CD4-positive, alpha-beta T cell treated with Interleukin-15 for 4 hours (primary cell): ENCODE data around the gene C16orf89.
A peak's percentile ranks its signal among the peaks of the same experiment; 100 is the strongest.
"Not testable (repeated sequence)": the region's sequence is repeated elsewhere in the genome, so short reads cannot be mapped to it uniquely, and the experiment has no call there.

Source experiments
- DNase-seq: peaks from one replicate; pipeline ENCODE4 v3.0.0-alpha.2; 2020; ENCODE audit warnings: low spot score

The C16orf89 gene

DNA sequence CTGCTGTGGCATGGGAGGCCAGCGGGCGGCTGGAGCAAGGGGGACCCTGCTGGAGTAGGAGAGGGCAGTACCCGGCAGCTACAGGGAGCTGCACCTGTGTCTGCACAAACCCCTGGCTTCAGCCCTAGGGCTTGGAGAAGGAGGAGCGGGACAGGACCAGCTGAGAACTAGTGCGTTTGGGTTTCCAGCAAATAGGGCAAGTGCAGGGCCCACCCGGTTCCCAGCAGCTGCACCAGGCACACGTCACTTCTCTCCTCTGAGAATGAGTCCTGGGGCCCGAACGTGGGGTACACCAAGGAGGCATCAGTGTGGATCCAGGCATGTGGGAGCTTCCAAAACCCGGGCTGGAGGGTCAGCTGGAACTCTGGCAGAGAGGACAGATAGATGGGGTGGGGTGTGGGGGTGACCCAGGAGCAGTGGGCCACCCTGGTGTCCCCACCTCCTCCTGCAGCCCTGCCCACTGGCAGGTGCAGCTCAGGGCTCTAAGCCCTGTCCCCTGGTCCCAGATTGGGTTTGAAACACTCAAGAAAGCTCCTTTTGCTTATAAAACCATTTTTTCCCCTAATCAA lies 5.6 kb downstream of the C16orf89 start:
- no peak for DNase-seq

DNA sequence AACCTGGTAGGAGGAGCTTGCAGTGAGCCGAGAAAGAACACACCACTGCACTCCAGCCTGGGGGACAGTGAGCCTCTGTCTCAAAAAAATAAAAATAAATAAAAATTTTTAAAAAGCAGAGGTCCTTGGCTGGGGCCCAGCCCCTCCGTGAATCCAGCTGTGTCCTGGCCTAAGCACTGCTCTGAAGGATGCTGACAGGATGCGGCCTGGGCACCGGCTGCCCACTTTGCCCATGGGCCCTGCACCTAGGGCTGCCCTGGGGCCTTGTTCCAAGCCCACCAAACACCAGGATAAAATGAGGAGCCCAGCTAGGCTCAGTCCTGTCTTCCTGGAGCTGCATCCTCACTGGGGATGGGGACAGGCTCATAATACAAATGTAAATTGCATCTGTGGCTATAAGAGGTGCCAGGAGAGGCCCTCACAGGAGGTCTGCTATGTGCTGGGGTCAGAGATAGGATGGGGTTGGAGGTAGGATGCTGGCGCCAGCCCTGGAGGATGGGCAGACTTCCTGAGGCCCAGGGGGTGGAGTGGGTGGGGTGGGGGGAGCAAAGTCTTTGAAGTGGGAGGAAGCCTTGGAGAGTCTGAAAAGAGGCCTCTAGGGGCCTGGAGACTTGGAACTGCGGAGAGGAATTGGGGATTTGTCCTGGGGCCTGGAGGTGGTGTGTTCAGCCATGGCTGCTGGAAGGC lies 6.2 kb downstream of the C16orf89 start:
- DNase-seq, result no peak

DNA sequence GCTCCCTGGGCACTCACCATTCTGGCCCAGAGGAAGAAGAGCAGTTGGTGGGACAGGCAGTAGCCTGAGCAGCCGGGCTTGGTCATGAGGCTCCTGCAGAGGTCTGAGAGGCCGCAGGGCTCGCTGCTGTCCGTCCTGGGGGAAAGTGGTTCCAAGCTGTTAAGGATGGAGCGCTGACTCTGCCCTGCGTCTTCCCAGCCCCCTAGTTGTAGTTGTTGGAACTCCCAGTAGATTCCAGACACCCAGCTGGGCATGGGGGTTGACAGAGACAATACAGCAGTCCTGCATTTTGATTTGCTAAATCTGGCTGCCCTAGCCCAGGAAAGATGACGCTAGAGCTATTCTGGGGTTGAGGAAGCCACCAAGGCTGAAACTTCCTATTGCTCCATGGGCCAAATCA lies 7.3 kb downstream of the C16orf89 start:
- DNase-seq, result no peak

DNA sequence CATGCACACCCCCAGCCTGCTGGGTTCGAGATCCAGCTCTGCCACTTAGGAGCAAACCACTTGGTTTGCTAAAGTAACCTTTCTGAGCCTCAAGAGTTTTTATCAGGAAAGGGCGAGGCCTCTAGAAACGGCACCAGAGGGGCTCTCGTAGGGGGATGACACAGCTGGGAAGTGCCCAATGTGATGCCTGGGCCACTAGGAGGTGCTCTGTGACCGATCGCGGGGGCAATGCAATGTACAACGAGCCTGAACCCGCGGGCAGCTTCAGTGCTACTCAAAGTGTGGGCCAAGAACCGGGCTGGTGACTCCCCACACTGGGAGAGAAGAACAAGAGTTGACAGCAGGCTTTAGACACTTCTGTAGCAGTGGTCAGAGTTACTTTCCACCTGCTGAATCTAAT lies 9.4 kb downstream of the C16orf89 start:
- DNase-seq, result peak; percentile 36

DNA sequence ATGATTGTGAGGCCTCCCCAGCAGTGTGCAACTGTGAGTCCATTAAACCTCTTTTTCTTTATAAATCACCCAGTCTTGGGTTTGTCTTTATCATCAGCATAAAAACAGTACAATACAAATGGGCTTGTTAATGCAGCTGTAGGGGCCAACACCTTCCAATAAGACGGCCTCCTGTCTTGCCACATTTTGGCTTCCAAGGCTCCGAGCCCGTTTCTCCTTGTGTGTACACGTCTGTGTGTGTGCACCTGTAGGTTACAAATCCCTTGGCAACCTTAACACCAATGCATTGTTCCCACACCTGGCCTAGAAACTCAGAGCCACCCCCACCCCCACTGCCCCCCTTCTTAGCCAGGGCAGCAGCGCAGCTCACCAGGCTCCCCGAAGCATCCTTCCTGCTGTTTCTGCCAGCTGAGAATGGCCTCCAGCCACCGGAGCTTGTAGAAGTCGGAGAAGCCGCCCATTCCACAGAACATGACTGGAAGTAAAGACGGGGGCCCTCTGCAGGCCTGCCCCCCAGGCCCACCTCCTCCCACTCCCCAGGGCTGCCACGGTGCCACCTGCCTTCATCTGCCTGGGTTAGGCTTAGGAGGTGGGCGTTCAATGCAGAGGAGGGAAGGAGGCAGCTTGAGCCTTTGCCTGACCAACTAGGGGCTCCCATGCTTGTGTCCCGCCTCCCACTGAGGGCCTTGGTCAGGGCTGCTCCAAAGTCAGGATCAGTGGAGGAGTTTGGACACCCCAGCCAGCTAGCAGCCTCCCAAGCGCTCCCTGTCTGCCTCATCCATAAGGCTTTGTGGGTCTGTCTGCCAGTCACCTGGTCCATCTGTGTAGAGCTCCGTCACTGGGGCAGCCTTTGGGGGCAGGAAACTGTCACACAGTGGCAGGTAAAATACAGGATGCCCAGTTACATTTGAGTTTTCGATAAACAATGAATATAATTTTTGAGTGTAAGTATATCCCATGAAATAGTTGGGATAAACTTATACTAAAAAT lies 10.6 kb downstream of the C16orf89 start:
- DNase-seq, result no peak

DNA sequence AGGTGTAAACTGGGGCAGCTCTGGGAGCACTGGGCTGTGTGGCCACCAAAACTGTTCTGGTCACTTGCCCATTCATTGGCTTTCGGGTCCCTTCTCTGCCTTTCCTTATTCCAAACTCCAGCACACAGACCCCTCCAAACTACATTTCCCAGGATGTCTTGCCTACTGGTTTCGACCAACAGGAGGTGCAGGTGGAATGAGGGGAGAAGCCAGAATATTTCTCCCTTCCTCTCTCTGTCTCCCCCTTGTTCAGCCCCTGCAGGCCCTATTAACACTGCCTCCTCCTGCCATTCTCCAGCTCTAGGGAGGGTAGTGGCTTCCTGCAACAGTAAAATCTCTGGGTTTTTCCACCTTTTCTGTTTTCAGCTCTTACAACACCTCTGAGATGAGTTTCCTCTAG lies 18.8 kb downstream of the C16orf89 start:
- DNase-seq, result no peak

DNA sequence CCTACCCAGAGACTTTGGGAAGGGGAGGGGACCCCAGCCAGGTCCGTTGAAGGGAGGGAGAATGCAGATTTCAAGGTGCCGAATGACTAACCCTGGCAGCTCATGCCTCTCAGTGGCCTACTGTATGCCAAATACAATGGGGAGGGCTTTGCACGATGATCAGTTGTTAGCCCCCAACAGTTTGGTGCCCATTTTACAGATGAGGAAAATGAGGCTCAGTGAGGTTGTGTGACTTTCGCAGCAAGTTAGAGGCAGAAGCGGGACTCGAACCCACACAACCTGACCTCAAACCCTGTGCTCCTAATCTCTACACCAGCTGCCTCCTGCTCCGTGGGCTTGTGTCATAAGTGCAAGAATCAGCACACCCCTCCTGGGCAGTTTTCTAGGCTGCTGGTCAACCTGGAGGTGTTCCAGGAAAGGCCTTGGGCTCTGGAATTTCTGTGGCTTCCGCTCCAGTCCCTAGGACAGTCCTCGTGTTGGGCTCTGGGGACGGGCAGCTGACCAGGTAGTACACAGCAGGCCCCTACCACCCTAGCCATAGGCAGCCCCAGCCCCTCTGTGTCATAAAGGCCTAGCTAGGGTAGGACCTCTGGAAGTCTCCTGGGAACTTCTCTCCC lies 20.1 kb downstream of the C16orf89 start:
- no peak for DNase-seq

DNA sequence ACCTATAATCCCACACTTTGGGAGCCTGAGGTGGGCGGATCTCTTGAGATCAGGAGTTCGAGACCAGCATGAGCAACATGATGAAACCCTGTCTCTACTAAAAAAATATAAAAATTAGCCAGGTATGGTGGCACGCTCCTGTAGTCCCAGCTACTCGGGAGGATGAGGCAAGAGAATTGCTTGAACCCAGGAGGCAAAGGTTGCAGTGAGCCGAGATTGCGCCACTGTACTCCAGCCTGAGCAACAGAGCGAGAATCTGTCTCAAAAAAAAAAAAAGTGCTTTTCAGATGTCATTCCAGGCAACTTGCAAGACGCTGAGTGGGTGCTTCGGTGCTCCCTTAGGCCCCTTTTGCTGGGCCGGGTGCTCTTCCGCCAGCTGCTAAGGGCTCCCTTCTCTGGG lies 21.2 kb downstream of the C16orf89 start:
- DNase-seq, result not testable (repeated sequence)

DNA sequence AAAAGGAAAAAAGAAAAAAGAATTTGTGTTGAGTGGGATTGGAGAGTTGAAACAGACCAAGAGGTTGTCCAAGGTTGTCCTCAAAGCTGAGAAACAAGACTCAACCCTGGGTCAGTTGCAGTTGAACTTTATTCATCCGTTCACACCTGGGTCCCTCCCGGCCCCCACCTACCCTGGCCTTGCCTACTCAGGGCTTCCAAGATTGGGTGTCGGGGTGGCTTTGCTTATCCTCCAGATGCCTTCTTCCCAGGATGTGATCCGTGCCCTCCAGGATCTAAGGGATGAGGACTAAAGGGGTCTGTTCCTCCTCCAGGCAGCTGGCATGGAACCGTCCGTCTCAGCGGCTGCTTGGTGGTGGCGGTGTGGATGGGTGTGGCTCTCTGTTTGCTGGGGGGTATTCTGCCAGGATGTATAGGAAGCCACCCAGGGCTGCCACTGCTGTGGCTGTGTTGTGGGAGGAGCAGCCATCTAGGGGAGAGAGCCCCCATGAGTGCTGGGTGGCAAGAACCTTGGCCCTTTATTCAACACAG lies 21.7 kb downstream of the C16orf89 start:
- no peak for DNase-seq

DNA sequence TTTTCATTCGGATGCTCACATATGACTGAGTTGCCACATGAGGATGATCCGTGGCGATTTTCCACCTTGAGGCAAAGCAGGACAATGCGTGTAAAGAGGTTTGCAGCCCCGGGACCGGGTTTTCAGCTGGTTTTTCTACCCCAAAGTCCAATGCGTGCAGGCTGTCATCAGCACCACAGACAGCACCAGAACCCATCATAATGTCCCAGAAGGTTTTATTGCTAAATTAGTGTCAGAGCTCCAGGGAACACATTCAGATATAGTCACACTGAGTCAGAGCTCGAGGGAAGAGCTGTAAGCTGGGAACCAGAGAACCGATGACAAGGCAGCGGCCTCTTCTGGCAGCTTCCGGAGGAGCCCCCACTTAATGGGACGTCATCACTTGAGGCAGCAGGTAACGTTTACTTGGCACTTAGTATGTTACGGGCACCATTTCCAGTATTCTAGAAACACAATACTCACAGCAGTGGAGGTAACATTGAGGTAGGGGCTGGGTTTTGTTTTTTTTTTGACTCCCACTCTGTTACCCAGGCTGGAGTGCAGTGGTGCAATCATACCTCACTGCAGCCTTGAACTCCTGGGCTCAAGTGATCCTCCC lies 23.1 kb downstream of the C16orf89 start:
- DNase-seq, result no peak

DNA sequence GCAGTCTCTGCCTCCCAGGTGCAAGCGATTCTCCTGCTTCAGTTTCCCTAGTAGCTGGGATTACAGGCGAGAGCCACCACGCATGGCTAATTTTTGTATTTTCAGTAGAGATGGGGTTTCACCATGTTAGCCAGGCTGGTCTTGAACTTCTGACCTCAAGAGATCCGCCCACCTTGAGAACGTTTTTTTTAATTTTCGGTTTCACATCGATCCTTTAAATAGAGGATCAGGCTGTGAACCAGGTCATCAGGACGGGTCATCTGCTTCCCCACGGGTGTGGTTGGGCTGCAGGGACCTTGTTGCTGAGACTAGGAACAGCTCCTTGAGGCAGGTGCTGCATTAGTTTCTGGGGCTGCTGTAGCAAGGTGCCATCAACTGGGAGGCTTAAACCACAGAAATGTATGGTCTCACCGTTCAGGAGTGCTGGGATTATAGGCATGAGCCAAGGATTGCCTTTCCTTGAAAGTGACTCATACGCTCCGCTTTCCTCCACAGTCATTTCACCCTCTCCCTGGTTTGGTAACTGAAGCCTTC lies 24.1 kb downstream of the C16orf89 start:
- DNase-seq, result no peak

DNA sequence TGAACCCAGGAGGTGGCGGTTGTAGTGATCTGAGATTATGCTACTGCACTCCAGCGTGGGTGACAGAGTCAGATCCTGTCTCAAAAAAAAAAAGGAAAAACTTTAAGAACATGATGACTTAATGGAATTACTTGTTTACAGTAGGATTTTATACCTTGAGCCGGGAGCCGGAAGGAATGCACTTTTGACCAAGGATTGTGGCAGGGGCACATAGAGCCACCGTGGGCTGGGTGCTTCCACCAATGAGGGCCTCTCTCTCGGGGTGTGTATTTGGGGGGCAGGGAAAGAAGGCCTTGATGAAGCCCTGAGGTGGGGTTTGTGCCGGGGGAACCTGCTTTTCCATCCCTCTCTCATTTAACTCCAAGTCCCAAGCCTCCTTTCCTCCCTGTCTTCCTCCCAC lies 25.3 kb downstream of the C16orf89 start:
- DNase-seq, result no peak

DNA sequence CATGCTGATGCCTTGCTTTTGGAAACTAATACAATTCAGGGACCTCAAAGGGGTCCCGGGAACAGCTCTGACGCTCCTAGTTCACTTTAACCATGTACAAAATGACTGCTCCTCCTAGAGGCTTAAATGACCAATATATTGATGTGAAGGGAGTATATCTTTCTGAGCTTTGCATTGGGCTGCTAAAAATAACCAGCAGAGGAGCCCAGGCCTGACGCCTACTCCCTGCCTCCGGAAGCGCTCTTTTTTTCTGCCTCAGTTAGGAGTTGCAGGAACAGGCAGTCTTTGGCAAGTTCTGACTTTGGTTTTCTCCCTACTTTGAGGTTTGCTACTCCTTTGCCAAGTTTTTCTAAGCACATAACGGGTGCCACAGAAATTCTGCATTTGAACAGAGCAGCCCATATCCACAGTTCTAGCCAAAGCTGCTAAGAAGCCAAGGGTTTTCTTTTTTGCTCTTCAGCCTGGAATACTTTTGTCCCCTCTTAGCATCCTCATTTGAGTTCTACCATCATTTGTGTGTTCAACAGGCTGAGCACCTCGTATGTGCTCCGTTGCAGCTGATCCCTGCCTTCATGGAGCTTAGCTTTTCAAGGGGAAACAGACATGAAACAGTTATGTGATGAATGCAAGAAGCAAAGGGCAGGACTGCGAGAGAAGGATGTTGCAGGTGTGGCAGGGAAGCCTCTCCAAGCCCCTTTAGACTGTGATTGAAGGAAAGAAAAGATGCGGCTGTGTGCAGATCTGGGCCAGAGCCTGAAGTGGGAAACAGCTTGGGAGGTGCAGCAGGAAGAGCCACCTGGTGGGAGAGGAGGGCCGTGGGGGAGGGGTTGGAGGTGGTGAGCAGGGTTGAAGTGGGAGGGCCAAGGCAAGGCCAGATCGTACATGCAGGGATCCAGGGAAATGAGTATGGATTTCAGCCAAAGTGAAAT lies 29.3 kb downstream of the C16orf89 start:
- no peak for DNase-seq

DNA sequence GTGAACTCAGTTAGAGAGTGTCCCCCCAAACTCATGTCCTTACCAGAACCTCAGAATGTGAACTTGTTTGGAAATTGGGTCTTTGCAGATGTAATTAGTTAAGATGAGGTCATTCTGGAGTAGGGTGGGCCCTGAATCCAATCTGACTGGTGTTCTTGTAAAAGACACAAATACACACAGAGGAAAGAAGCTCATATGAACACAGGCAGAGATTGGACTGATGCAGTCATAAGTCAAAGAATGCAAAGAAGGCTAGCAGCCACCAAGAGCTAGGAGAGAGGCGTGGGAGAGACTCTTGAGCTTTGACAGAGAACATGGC lies 29.9 kb downstream of the C16orf89 start:
- DNase-seq, result no peak

DNA sequence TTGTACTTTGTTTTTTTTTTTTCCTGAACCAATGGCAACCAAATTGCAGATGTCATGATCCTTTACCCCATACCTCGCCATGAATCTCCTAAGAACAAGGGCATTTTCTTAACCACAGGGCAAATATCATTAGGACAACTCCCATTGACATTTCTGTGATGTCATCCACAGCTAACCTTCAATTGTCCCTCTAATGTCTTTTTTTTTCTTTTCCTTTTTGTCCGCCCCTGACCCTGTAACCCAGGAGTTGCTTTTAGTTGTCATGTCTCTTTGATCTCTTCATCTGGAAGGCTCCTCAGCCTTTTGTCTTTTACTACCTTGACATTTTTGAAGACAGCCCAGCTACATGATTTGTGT lies 31.6 kb downstream of the C16orf89 start:
- DNase-seq, result no peak

DNA sequence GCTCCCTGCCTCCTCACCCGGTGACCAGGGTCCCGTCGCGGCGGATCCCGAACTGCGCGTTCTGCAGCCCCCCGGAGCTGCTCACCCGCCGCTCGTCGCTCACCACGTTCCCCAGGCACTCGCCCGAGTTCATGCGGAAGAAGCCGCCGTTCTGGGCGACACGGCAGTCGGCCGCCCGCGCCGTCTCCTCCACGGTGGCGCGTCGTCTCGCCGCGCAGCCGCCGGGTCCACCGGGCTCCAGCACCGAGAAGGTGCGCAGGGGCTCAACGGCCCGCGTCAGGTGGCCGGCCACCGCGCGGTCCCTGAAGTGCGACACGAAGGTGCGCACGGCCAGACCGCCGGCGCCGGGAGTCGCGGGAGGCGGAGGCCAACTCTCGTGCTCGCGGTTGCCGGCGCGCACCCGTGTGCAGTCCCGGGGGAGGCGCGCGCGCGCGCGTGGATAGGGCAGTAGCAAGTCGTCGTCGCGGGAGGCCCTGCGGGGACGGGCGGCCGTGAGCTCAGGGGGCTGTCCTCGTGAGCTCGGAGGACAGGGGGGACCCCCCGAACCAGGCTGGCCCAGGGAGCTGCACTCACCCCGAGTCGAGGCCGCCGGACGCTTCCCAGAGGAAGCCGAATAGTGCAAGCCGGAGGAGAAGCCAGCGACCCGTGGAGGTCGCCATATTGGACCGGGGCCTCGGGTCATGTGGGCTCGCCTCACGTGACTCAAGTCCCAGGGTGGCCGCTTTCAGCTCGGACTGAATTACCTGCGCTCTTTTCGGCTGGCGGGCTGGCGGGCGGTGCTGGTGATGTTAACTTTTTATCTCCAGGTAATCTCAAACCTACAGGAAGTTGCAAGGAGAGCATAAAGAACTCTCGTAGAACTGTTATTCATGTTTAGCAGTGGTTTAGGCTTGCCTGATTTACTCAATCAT lies 32.2 kb downstream of the C16orf89 start, which contains the start of gene NAGPA:
TSS of gene NAGPA (minus strand) at position 680 of the 911 bp plus-strand sequence. CDS start at position 659, 21 bp downstream.
- DNase-seq, result peak; percentile 83

DNA sequence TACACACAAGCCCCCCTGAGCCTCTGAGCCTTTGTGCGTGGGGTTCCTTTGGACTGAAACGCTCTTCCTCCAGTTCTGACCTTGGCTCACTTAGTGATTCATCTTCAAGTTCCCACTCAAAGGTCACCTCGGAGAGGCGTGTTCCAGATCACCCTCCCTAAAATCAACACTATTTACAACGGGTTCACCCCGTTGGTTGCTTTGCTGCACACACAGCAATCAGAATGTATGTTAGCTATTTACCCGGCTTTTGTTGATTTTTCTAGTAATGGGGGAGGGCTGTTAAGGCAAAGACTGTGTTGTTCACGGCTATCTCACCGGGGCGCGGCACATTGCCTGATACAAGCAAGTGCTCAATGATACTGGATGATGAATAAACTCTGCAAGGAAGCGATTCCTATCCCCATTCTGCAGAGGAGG lies 33.0 kb downstream of the C16orf89 start:
- no peak for DNase-seq

DNA sequence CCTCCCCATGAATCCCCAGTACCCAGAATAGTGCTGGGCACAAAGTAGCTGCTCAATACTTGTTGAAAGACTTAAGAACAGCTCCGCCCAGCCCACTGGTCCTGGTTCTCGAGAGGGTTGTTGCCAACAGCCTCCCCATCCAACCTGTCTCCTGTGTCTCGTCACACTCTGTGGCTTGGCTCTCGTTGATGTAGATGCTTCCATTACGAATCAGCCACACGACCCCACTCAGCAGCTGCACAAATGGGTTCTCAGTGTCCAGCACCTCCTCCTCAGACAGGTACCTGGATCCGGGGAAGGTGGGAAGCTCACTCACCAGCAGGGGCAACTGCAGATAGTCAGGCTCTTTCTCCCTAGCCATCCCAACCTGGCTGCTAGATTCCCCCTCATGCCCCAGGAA lies 34.2 kb downstream of the C16orf89 start:
- DNase-seq, result no peak

DNA sequence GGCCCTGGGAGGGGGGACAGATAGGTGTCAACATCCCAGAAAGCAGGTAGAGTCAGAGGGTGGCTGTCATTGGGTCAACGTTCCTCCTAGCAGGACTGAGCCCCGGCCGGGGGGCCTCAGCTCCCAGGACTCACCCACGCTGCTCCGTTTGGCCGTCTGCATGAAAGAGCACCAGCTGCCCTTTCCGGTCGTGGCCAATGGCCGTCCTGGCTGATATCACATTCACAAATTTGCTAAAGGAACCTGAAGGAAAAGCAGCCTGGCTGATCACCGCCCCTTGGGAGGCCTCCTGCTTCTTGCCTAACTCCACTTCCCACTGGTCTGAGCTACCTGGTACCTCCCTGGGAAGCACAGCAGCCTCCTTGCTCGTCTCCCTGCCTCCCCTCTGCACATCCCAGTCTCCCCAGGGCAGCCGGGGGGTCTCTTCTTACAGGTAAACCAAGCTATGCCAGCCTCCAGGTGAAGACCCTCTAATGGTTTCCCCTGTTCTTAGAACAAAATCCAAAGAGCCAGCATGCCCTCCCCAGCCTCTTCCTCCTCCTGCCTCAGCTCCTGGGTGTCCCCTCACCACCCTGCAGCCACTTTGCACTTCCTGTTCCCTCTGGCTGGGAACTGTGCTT lies 35.4 kb downstream of the C16orf89 start:
- DNase-seq, result no peak
